OCI-LY7 (cell line): Measurements from ENCODE around the gene NHS. TPM values are rescaled to one million over a fixed set of nuclear protein-coding genes. Genes with fewer than 3 reads are reported as not detected.

Experiments
- BruUV-seq: library from RNA; stranded (reverse); fragments of 400-500 nt; replicated peaks from 2 replicates; lab custom pipeline; 2021; lab: Mats Ljungman, UMichigan
- CTCF ChIA-PET: fragments of 300-600 bp; sonication (Branson Sonifier 250); formaldehyde crosslinking; loops from one replicate; lab custom pipeline; 2022; ENCODE audit warnings: antibody characterized with exemption; ENCODE audit not compliant: unreplicated experiment; lab: Charles Lee
- POLR2A ChIA-PET: fragments of 300-600 bp; sonication (Branson Sonifier 250); formaldehyde crosslinking; loops from one replicate; lab custom pipeline; 2022; ENCODE audit warnings: antibody characterized with exemption; lab: Charles Lee
- DNase-seq: peaks from one replicate; pipeline ENCODE4 v3.0.0-alpha.2; 2015; ENCODE audit warnings: low spot score
- H2AFZ ChIP-seq: fragments of 200-600 bp; sonication (generic), shearing (Covaris generic); 2 replicates; pipeline ENCODE4 v1.6.1; 2014; ENCODE audit warnings: mild to moderate bottlenecking, antibody characterized with exemption, low read length, moderate library complexity
- H3K27ac ChIP-seq: fragments of 200-600 bp; sonication (generic); 2 replicates; pipeline ENCODE4 v1.5.1; 2014; ENCODE audit warnings: mixed run types, low read depth, mild to moderate bottlenecking, moderate library complexity, low read length, inconsistent platforms; ENCODE audit not compliant: poor library complexity, severe bottlenecking
- H3K36me3 ChIP-seq: fragments of 200-600 bp; sonication (generic); 2 replicates; pipeline ENCODE4 v1.6.1; 2014; ENCODE audit warnings: mild to moderate bottlenecking, antibody characterized with exemption, low read length, moderate library complexity, mixed read lengths; ENCODE audit not compliant: insufficient read depth
- H3K4me1 ChIP-seq: fragments of 200-600 bp; sonication (generic); 2 replicates; pipeline ENCODE4 v1.5.1; 2014; ENCODE audit warnings: mild to moderate bottlenecking, low read length; ENCODE audit not compliant: insufficient read depth, poor library complexity, severe bottlenecking
- H3K4me2 ChIP-seq: fragments of 200-600 bp; sonication (generic); 2 replicates; pipeline ENCODE4 v1.6.1; 2014; ENCODE audit warnings: mild to moderate bottlenecking, low read length
- H3K4me3 ChIP-seq: fragments of 200-600 bp; sonication (generic); 2 replicates; pipeline ENCODE4 v1.5.1; 2014; ENCODE audit warnings: mild to moderate bottlenecking, low read depth, low read length; ENCODE audit not compliant: poor library complexity, severe bottlenecking
- H3K79me2 ChIP-seq: fragments of 200-600 bp; sonication (generic); 2 replicates; pipeline ENCODE4 v1.6.1; 2016; ENCODE audit warnings: low read depth, mild to moderate bottlenecking, low read length, moderate library complexity, mixed read lengths; ENCODE audit not compliant: insufficient read depth
- H3K9me2 ChIP-seq: fragments of 200-600 bp; sonication (generic); 2 replicates; pipeline ENCODE4 v1.6.1; 2016; ENCODE audit warnings: mild to moderate bottlenecking, low read length, mixed read lengths; ENCODE audit not compliant: insufficient read depth
- H3K9me3 ChIP-seq: fragments of 200-600 bp; sonication (generic); 2 replicates; pipeline ENCODE4 v1.6.1; 2014; ENCODE audit warnings: mild to moderate bottlenecking, mixed run types, low read length, mixed read lengths
- H4K20me1 ChIP-seq: fragments of 200-600 bp; sonication (generic); 2 replicates; pipeline ENCODE4 v1.6.1; 2014; ENCODE audit warnings: mild to moderate bottlenecking, antibody characterized with exemption, low read length, moderate library complexity, mixed read lengths; ENCODE audit not compliant: insufficient read depth
- CTCF ChIP-seq: fragments of 200-600 bp; sonication (generic); conservative IDR thresholded peaks from 2 replicates; pipeline ENCODE4 v1.5.1; 2014; ENCODE audit warnings: mild to moderate bottlenecking, antibody characterized with exemption, low read length, moderate library complexity, mixed read lengths
- EZH2phosphoT487 ChIP-seq: fragments of 200-600 bp; sonication (generic); IDR thresholded peaks from 2 replicates; pipeline ENCODE4 v1.6.1; 2018; ENCODE audit warnings: low read depth, borderline replicate concordance, mild to moderate bottlenecking, mixed run types, antibody characterized with exemption, low read length, moderate library complexity, mixed read lengths
- intact Hi-C: fragments of 100-400 bp; cut with micrococcal nuclease; formaldehyde crosslinking; loops from one replicate; pipeline ENCODE4 v1.10.0; 2022; ENCODE audit not compliant: unreplicated experiment
- total RNA-seq, 2 experiments: library from RNA; depleted of rRNA in 1 of 2; stranded (reverse); fragments of >200 nt in 1 of 2; shearing (Covaris generic) in 1 of 2; gene quantifications; 2 replicates each; pipeline ENCODE4 v1.2.3, GENCODE V29; 2014 to 2022

NHS gene
- total RNA-seq, 2 experiments from 2014 or later: not detected

DNA sequence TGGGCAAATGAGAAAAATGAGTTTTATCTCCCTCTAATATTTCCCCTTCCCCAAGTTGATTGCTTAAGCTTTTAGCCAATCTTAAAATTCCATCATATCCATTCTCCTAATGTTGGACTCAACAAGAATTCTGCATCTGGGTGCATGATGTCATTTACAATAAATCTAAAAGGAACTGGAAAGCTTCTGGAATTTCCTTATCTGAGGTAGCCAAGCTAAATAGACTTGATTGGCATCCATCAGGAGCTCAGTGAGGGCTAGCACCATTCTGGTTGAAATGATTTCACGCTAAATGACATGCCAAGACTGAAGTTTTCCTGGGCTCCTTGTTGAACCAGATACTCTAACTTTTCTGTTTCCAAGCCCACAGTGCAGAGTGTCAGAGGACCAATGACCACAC is 252.0 kb downstream of the NHS start:
- Histone ChIP-seq H3K9me2 (no peaks in the 10 kb centered on the region), H3K4me1 (no peaks in the 10 kb centered on the region), H3K27ac (no peak overlapping the region), H3K36me3 (no peaks in the 10 kb centered on the region), H3K4me3 (no peak overlapping the region), H4K20me1 (no peaks in the 10 kb centered on the region), H2AFZ (no peak overlapping the region), H3K9me3 (no peaks in the 10 kb centered on the region), H3K79me2 (no peaks in the 10 kb centered on the region), H3K4me2 (no peak overlapping the region)
- BruUV-seq: no TSS peak
- CTCF ChIA-PET: no interaction called here
- intact Hi-C loops: no loop called here
- no peak for DNase-seq
- POLR2A ChIA-PET: no interaction called here
- TF ChIP-seq EZH2phosphoT487 (no peak), CTCF (no peak)

DNA sequence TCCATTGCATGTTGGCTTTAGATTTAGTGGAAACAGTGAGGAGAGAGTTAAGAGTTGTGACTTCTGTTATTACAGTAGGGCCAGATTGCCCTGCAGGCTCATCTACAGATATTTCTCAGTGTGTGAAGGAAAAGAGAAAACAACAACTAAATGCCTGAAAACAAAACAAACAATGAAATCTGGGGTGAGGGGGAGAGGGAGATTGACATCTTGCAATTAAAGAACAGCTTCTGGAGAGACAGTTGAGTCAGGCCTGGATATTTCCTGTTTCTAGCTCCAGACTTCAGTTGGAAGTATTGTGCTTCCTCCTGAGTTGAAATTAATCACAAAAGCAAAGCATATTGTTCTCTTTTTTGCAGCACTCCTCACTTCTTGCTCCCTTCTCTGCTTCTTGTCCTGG is 254.0 kb downstream of the NHS start:
- intact Hi-C loops: no loop called here
- H3K36me3 ChIP-seq: no peaks in the 10 kb centered on the region
- no peaks in the 10 kb centered on the region for H3K9me3 ChIP-seq
- no peak for DNase-seq
- H3K27ac ChIP-seq: no peak overlapping the region
- no peak for TF ChIP-seq EZH2phosphoT487
- no peak for TF ChIP-seq CTCF
- no peaks in the 10 kb centered on the region for H3K9me2 ChIP-seq
- BruUV-seq: no TSS peak
- H3K4me1 ChIP-seq: no peaks in the 10 kb centered on the region
- no peak overlapping the region for H3K4me2 ChIP-seq
- POLR2A ChIA-PET: interaction anchor here (0.6 kb wide), 1 partner anchor 213 kb away, joined by 6 read pairs; no protein-coding TSS in a partner anchor
- no peak overlapping the region for H3K4me3 ChIP-seq
- no peaks in the 10 kb centered on the region for H4K20me1 ChIP-seq
- H2AFZ ChIP-seq: no peak overlapping the region
- CTCF ChIA-PET: no interaction called here
- H3K79me2 ChIP-seq: no peaks in the 10 kb centered on the region

- BruUV-seq: no TSS peak
- Histone ChIP-seq H3K4me2 (no peak overlapping the region), H3K36me3 (no peaks in the 10 kb centered on the region), H2AFZ (no peak overlapping the region), H3K9me3 (no peaks in the 10 kb centered on the region), H3K4me1 (no peaks in the 10 kb centered on the region), H3K79me2 (no peaks in the 10 kb centered on the region), H4K20me1 (no peaks in the 10 kb centered on the region), H3K4me3 (no peak overlapping the region), H3K27ac (no peak overlapping the region), H3K9me2 (no peaks in the 10 kb centered on the region)
- TF ChIP-seq EZH2phosphoT487 (no peak), CTCF (no peak)
- ChIA-PET CTCF (no interaction called here), POLR2A (interaction anchor here (0.6 kb wide), 1 partner anchor 213 kb away, joined by 6 read pairs; no protein-coding TSS in a partner anchor)
- DNase-seq: no peak
- intact Hi-C loops: no loop called here
Observed at GRCh38 chrX:17629519-17629918, 254.5 kb downstream of the NHS start.
